ENCODE measurements around the gene FLYWCH2. TPM values are rescaled to one million over a fixed set of nuclear protein-coding genes. Genes with fewer than 3 reads are reported as not detected.
A peak's percentile ranks its signal among the peaks of the same experiment; 100 is the strongest.

Gene FLYWCH2
- total and polyA plus RNA-seq, 9 of the 15 experiments (the other 6 are each of a cell fraction or from before 2014, with no cell fraction given), result 0.70 to 55.5 (median 7.6) TPM

- no peak for TF ChIP-seq ZBTB12 (CRISPR knock-in tag; IDR thresholded peaks at IDR 0.05)
- TF ChIP-seq DPF2 (IDR thresholded peaks at IDR 0.05), result no peak
- TF ChIP-seq ZNF124 (CRISPR knock-in tag; IDR thresholded peaks at IDR 0.05), result no peak
These were observed 14.1 kb downstream of the FLYWCH2 start (continued) for GRCh38 chr16:2897110-2897509.

- in situ Hi-C loops (cut with MboI), result no loop called here
- ChIA-PET POLR2A (interaction anchor here (0.7 to 1.5 kb wide), 5 partner anchors 10 to 170 kb away, joined by 3 to 6 read pairs (median 3); partner anchors contain the start of gene FLYWCH2), CTCF (ENCODE audit: low intra/inter-chr PET ratio) (no interaction called here)
- FAIRE-seq (no peak), DNase-seq (ENCODE audit: extremely low read depth in 1 of 4, low spot score in 3 of 4) (no peak), ATAC-seq (no peak)
- Histone ChIP-seq H3K36me3 (ENCODE audit: control insufficient read depth, insufficient read depth, low read length) (no peaks in the 10 kb centered on the region), H2AFZ (ENCODE audit: low read depth, low read length) (no peak overlapping the region), H3K9me1 (ENCODE audit: control insufficient read depth, insufficient read depth, low read length) (no peaks in the 10 kb centered on the region), H3K4me1 (replicated peaks in 1 of 2; ENCODE audit: control insufficient read depth in 2 of 2, insufficient read depth in 2 of 2, low read length in 2 of 2) (peaks cover 6 to 44% of the 10 kb centered on the region in 2 experiments; a peak in 4 of 5 replicates), H3K4me3 (no peak overlapping the region), H3K27me3 (ENCODE audit: control insufficient read depth in 2 of 2, insufficient read depth in 2 of 2, low read length in 2 of 2) (no peaks in the 10 kb centered on the region), H3K27ac (ENCODE audit: extremely low read depth, low read depth, low read length) (no peak overlapping the region), H3K9me3 (replicated peaks; ENCODE audit: control insufficient read depth, insufficient read depth, low read depth, low read length) (no peaks in the 10 kb centered on the region), H3K4me2 (ENCODE audit: insufficient read depth, low read length) (no peak overlapping the region), H3K9ac (ENCODE audit: insufficient read depth in 1 of 2, low read depth in 2 of 2, low read length in 2 of 2) (peak overlapping the region in 1 of 2 experiments; percentile 84; a peak in 2 of 4 replicates), H4K20me1 (replicated peaks; ENCODE audit: control insufficient read depth, insufficient read depth, low read length) (no peaks in the 10 kb centered on the region), H3K79me2 (ENCODE audit: control insufficient read depth, insufficient read depth, low read length) (no peaks in the 10 kb centered on the region)
- 65% methylated on average over 10 of the region's 10 CpGs for WGBS (ENCODE audit: insufficient coverage, low coverage, missing lambda C conversion rate)
- TF ChIP-seq BRF1 (IDR thresholded peaks at IDR 0.05; ENCODE audit: borderline replicate concordance, extremely low read depth, insufficient read length) (no peak), CBFA2T2 (conservative IDR thresholded peaks at IDR 0.05) (no peak), RFX1 (IDR thresholded peaks at IDR 0.05) (peak; percentile 64; the same call in 1 of the 2 replicates), ZFP36 (IDR thresholded peaks at IDR 0.05; ENCODE audit: low read depth, low read length, partially characterized antibody) (peak; percentile 55), KLF6 (CRISPR knock-in tag; IDR thresholded peaks at IDR 0.05; ENCODE audit: borderline replicate concordance) (no peak), NCOA2 (IDR thresholded peaks at IDR 0.05; ENCODE audit: partially characterized antibody in 2 of 2) (no peak), NKRF (IDR thresholded peaks at IDR 0.05; ENCODE audit: borderline replicate concordance) (no peak), ZBTB5 (IDR thresholded peaks at IDR 0.05) (no peak), TCFL5 (CRISPR knock-in tag; conservative IDR thresholded peaks at IDR 0.05) (no peak)
- intact Hi-C loops (cut with micrococcal nuclease), result no loop called here
- BruUV-seq (replicated peaks), result no TSS peak
These were observed 16.0 kb downstream of the FLYWCH2 start for GRCh38 chr16:2898831-2899563.
